ENCODE results near the gene SEC11A.
"Not testable (repeated sequence)": the region's sequence is repeated elsewhere in the genome, so short reads cannot be mapped to it uniquely, and the experiment has no call there.

GRCh38 chr15:84642640-84643039 lies 73.3 kb downstream of the SEC11A start:
- TF ChIP-seq CTCF (conservative IDR thresholded peaks at IDR 0.05); ZFX (IDR thresholded peaks at IDR 0.05): not testable (repeated sequence)

Data from C4-2B (cell line).